ENCODE results near the gene NKX1-2. TPM values are rescaled to one million over a fixed set of nuclear protein-coding genes. Genes with fewer than 3 reads are reported as not detected.

NKX1-2 gene
- polyA plus RNA-seq, 1 of the 3 experiments (the other 2 are of a cell fraction), result not detected

- Histone ChIP-seq H2AFZ (ENCODE audit: low read depth) (peak overlapping the region; percentile 94), H3K27me3 (ENCODE audit: insufficient read depth) (peaks cover 14% of the 10 kb centered on the region; the same call in 1 of the 2 replicates), H3K4me1 (ENCODE audit: control insufficient read depth in 1 of 2, insufficient read depth in 2 of 2, low read depth in 1 of 2, low read length in 1 of 2) (peaks cover 0 to 6% of the 10 kb centered on the region in 2 experiments; a peak in 1 of 4 replicates), H3K9ac (no peak overlapping the region), H3K9me3 (no peaks in the 10 kb centered on the region), H3K27ac (ENCODE audit: low read depth in 2 of 2, low read length in 1 of 2) (no peak overlapping the region), H3K79me2 (ENCODE audit: insufficient read depth) (peaks cover 35% of the 10 kb centered on the region), H3K4me3 (ENCODE audit: low read depth in 2 of 2, low read length in 1 of 2) (no peak overlapping the region), H3K4me2 (peak overlapping the region; percentile 97), H3K9me2 (no peaks in the 10 kb centered on the region), H4K20me1 (ENCODE audit: insufficient read depth) (peaks cover 21% of the 10 kb centered on the region), H3K36me3 (replicated peaks in 1 of 2; ENCODE audit: control insufficient read depth in 1 of 2, insufficient read depth in 2 of 2, low read length in 1 of 2) (no peaks in the 10 kb centered on the region), H3F3A (replicated peaks; ENCODE audit: insufficient read depth) (no peaks in the 10 kb centered on the region)
- ChIA-PET POLR2A (interaction anchor here (0.8 kb wide), 1 partner anchor 11 kb away, joined by 3 read pairs; no protein-coding TSS in a partner anchor), CTCF (interaction anchor here (1.0 to 2.8 kb wide), 4 partner anchors 16 to 425 kb away, joined by 3 to 10 read pairs (median 6); no protein-coding TSS in a partner anchor)
- TF ChIP-seq, protein P1, sequence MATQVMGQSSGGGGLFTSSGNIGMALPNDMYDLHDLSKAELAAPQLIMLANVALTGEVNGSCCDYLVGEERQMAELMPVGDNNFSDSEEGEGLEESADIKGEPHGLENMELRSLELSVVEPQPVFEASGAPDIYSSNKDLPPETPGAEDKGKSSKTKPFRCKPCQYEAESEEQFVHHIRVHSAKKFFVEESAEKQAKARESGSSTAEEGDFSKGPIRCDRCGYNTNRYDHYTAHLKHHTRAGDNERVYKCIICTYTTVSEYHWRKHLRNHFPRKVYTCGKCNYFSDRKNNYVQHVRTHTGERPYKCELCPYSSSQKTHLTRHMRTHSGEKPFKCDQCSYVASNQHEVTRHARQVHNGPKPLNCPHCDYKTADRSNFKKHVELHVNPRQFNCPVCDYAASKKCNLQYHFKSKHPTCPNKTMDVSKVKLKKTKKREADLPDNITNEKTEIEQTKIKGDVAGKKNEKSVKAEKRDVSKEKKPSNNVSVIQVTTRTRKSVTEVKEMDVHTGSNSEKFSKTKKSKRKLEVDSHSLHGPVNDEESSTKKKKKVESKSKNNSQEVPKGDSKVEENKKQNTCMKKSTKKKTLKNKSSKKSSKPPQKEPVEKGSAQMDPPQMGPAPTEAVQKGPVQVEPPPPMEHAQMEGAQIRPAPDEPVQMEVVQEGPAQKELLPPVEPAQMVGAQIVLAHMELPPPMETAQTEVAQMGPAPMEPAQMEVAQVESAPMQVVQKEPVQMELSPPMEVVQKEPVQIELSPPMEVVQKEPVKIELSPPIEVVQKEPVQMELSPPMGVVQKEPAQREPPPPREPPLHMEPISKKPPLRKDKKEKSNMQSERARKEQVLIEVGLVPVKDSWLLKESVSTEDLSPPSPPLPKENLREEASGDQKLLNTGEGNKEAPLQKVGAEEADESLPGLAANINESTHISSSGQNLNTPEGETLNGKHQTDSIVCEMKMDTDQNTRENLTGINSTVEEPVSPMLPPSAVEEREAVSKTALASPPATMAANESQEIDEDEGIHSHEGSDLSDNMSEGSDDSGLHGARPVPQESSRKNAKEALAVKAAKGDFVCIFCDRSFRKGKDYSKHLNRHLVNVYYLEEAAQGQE (IDR thresholded peaks at IDR 0.05; ENCODE audit: low read depth, low read length), result no peak
- TF ChIP-seq FOSL2 (IDR thresholded peaks at IDR 0.05; ENCODE audit: borderline replicate concordance, low read depth) (no peak), IRF3 (IDR thresholded peaks at IDR 0.05; ENCODE audit: low read depth, low read length) (no peak), YY1 (IDR thresholded peaks at IDR 0.05; ENCODE audit: low read depth) (no peak), EZH2phosphoT487 (IDR thresholded peaks at IDR 0.05; ENCODE audit: borderline replicate concordance, low read depth) (no peak), CHD2 (IDR thresholded peaks at IDR 0.05; ENCODE audit: low read length, partially characterized antibody) (no peak)
- DNase-seq, result no peak
- 94% methylated on average over 8 of the region's 10 CpGs for WGBS (ENCODE audit: low lambda C conversion rate)
Measured at GRCh38 chr10:124419635-124420034, 30.2 kb downstream of the NKX1-2 start.

DNA sequence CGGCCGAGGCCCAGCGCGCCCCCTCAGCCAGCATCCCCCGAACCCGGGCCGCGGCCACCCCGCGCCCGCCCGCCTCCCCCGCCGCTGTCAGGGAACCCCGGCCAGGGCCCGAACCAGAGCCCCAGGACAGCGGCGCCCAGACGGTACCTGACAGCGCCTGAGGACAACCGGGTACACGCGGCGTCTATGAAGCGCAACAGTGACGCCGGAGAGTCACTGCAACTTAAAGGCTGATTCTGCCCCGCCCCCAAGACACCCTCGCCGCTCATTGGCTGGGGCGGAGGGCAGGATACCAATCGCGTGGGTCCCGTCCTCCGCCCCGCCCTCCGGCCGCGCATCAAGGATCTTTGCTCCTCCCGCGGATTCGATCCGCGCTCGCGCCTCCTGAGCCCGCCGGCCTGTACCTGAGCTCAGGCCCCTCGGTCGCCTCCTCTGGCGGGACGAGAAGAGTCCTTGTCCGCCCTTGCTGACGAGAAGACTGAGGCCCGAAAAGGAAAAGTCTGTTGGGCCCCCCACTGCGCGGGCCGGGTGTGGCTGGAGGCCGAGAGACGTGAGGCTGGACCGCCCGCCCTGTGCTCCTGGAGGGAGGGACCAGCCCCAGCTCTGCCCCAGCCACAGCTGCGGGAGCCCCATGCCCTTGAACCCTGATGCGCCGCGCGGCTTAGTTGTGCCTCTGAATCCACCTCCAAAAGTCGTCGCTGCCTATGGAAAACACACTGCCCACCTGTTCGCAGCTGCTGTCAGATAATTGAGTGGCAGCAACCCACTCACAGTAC, 30.9 kb downstream of the NKX1-2 start, which contains the start of gene OAT:
Gene OAT, minus strand, starts transcription at position 198 of the 776 bp plus-strand sequence. CDS start 6,752 bp downstream, outside the sequence.
- peak; percentile 99 for DNase-seq
- Histone ChIP-seq H3K36me3 (replicated peaks in 1 of 2; ENCODE audit: control insufficient read depth in 1 of 2, insufficient read depth in 2 of 2, low read length in 1 of 2) (peaks cover 0 to 2% of the 10 kb centered on the region in 2 experiments), H3K4me3 (ENCODE audit: low read depth in 2 of 2, low read length in 1 of 2) (peak within 1 kb of the TSS; percentile 76 to 87), H3K27ac (ENCODE audit: low read depth in 2 of 2, low read length in 1 of 2) (peak within 1 kb of the TSS; percentile 65 to 70), H3K27me3 (ENCODE audit: insufficient read depth) (peaks cover 14% of the 10 kb centered on the region; the same call in 1 of the 2 replicates), H3K4me2 (peak within 1 kb of the TSS; percentile 97), H2AFZ (ENCODE audit: low read depth) (peak within 1 kb of the TSS; percentile 94), H4K20me1 (ENCODE audit: insufficient read depth) (peaks cover 27% of the 10 kb centered on the region), H3K4me1 (ENCODE audit: control insufficient read depth in 1 of 2, insufficient read depth in 2 of 2, low read depth in 1 of 2, low read length in 1 of 2) (peaks cover 0 to 6% of the 10 kb centered on the region in 2 experiments; a peak in 1 of 4 replicates), H3K9me2 (no peaks in the 10 kb centered on the region), H3K9me3 (no peaks in the 10 kb centered on the region), H3F3A (replicated peaks; ENCODE audit: insufficient read depth) (no peaks in the 10 kb centered on the region), H3K79me2 (ENCODE audit: insufficient read depth) (peaks cover 42% of the 10 kb centered on the region), H3K9ac (peak within 1 kb of the TSS; percentile 86)
- ChIA-PET POLR2A (interaction anchor here (0.6 to 1.5 kb wide), 5 partner anchors 8 to 498 kb away, joined by 3 to 4 read pairs (median 4); no protein-coding TSS in a partner anchor), CTCF (interaction anchor here (0.6 to 2.8 kb wide), 8 partner anchors 9 to 424 kb away, joined by 3 to 10 read pairs (median 4); no protein-coding TSS in a partner anchor)
- WGBS (ENCODE audit: low lambda C conversion rate), result 7% methylated on average over 14 of the region's 70 CpGs
- TF ChIP-seq, protein P2, sequence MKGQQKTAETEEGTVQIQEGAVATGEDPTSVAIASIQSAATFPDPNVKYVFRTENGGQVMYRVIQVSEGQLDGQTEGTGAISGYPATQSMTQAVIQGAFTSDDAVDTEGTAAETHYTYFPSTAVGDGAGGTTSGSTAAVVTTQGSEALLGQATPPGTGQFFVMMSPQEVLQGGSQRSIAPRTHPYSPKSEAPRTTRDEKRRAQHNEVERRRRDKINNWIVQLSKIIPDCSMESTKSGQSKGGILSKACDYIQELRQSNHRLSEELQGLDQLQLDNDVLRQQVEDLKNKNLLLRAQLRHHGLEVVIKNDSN (IDR thresholded peaks at IDR 0.05; ENCODE audit: borderline replicate concordance, low read depth), result no peak
- TF ChIP-seq YY1 (IDR thresholded peaks at IDR 0.05; ENCODE audit: low read depth) (no peak), RXRA (IDR thresholded peaks at IDR 0.05; ENCODE audit: borderline replicate concordance, low read depth) (no peak), POLR2AphosphoS5 (IDR thresholded peaks at IDR 0.05; ENCODE audit: low read depth, low read length) (peak; percentile 99), MXI1 (IDR thresholded peaks at IDR 0.05; ENCODE audit: low read depth, low read length) (peak; percentile 82), CTCF (IDR thresholded peaks at IDR 0.05) (peak; percentile 11), NFIC (IDR thresholded peaks at IDR 0.05; ENCODE audit: borderline replicate concordance) (no peak), FOXJ3 (CRISPR knock-in tag; IDR thresholded peaks at IDR 0.05) (no peak), EZH2phosphoT487 (IDR thresholded peaks at IDR 0.05; ENCODE audit: borderline replicate concordance, low read depth) (no peak)
- TF ChIP-seq, protein P3, sequence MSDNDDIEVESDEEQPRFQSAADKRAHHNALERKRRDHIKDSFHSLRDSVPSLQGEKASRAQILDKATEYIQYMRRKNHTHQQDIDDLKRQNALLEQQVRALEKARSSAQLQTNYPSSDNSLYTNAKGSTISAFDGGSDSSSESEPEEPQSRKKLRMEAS (IDR thresholded peaks at IDR 0.05; ENCODE audit: low read depth), result peak; percentile 88
- TF ChIP-seq, protein P4, sequence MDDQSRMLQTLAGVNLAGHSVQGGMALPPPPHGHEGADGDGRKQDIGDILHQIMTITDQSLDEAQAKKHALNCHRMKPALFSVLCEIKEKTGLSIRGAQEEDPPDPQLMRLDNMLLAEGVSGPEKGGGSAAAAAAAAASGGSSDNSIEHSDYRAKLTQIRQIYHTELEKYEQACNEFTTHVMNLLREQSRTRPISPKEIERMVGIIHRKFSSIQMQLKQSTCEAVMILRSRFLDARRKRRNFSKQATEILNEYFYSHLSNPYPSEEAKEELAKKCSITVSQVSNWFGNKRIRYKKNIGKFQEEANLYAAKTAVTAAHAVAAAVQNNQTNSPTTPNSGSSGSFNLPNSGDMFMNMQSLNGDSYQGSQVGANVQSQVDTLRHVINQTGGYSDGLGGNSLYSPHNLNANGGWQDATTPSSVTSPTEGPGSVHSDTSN (IDR thresholded peaks at IDR 0.05), result 0 out of 2 replicates have a peak, but pooled peaks have one; percentile 14

Measured in SK-N-SH (cell line).